DOHH2 (cell line): ENCODE data around the gene ZRANB3.

ENCODE experiments used
- CTCF ChIP-seq: fragments of 200-600 bp; sonication (generic); IDR thresholded peaks from one replicate; pipeline ENCODE4 v1.5.1; 2014; ENCODE audit warnings: antibody characterized with exemption, mild to moderate bottlenecking, low read depth, low read length; ENCODE audit not compliant: poor library complexity, severe bottlenecking
- EZH2phosphoT487 ChIP-seq: fragments of 200-600 bp; sonication (generic); IDR thresholded peaks from 2 replicates; pipeline ENCODE4 v1.6.1; 2017; ENCODE audit warnings: borderline replicate concordance, mild to moderate bottlenecking, antibody characterized with exemption, low read length, moderate library complexity, mixed read lengths

- TF ChIP-seq CTCF (no peak), EZH2phosphoT487 (no peak)
Observed at GRCh38 chr2:135230150-135230549, 300.9 kb downstream of the ZRANB3 start.
